Measurements from ENCODE around the gene SLC25A45.

SLC25A45 gene

DNA sequence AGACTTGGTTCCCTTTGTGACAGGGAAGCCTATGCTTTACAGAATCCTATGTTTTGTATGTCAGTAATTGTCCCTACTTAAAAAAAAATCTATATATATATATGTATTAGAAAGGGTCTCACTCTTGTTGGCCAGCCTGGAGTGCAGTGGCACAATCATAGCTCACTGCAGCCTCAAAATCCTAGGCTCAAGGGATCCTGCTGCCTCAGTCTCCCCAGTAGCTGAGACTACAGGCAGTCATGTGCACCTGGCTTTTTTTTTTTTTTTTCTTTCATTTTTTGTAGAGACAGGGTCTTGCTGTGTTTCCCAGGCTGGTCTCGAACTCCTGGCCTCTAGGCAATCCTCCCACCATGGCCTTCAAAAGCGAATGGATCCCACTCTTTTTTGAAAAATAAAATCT is 38.1 kb upstream of the SLC25A45 start:
- peak overlapping the region; percentile 36 for H3K4me3 ChIP-seq (ENCODE audit: low read length)
- DNase-seq (ENCODE audit: low read depth) = no peak
- no peak for TF ChIP-seq CTCF (IDR thresholded peaks at IDR 0.05; ENCODE audit: insufficient read depth, low read depth, low read length, missing control alignments)

GRCh38 chr11:65419772-65420481 is 37.5 kb upstream of the SLC25A45 start:
- DNase-seq (ENCODE audit: low read depth) = peak; percentile 97
- peak overlapping the region; percentile 36 for H3K4me3 ChIP-seq (ENCODE audit: low read length)

DNA sequence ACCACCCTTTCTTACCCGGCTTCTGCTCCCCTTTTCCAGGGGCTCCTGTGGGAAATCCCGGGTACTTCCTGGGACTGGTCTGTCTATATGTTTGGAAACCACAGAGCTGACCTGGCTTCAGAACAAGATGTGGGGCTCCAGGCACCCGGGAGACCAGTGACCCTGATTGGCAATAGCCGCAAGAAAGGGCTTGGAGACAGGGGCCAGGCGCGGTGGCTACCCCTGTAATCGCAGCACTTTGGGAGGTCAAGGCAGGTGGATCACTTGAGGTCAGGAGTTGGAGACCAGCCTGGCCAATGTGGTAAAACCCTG is 37.0 kb upstream of the SLC25A45 start:
- DNase-seq (ENCODE audit: low read depth) = no peak
- peak overlapping the region; percentile 36 for H3K4me3 ChIP-seq (ENCODE audit: low read length)
- no peak for TF ChIP-seq CTCF (IDR thresholded peaks at IDR 0.05; ENCODE audit: insufficient read depth, low read depth, low read length, missing control alignments)

More at GRCh38 chr11:65419772-65420481, 37.5 kb upstream of the SLC25A45 start:
- no peak for TF ChIP-seq CTCF (IDR thresholded peaks at IDR 0.05; ENCODE audit: insufficient read depth, low read depth, low read length, missing control alignments)

- H3K4me3 ChIP-seq (ENCODE audit: low read length) = peak overlapping the region; percentile 36
- no peak for TF ChIP-seq CTCF (IDR thresholded peaks at IDR 0.05; ENCODE audit: insufficient read depth, low read depth, low read length, missing control alignments)
These were observed 36.4 kb upstream of the SLC25A45 start for GRCh38 chr11:65418681-65419459.

DNA sequence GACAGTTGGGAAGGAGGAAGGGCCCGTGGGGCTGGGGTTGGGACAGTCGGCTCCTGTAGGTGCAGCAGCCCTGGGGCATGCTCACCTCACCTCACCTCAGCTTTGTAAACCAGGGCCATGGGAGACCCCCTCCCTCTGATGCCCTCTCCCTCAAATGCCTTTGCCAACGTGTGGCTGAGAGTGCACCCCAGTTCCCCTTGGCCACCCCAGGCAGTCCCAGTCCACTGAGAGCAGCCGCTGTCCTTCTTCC is 35.9 kb upstream of the SLC25A45 start:
- peak overlapping the region; percentile 36 for H3K4me3 ChIP-seq (ENCODE audit: low read length)
- peak; percentile 43 for DNase-seq (ENCODE audit: low read depth)
- TF ChIP-seq CTCF (IDR thresholded peaks at IDR 0.05; ENCODE audit: insufficient read depth, low read depth, low read length, missing control alignments) = no peak

More at GRCh38 chr11:65418681-65419459, 36.4 kb upstream of the SLC25A45 start:
- peak; percentile 92 for DNase-seq (ENCODE audit: low read depth)

DNA sequence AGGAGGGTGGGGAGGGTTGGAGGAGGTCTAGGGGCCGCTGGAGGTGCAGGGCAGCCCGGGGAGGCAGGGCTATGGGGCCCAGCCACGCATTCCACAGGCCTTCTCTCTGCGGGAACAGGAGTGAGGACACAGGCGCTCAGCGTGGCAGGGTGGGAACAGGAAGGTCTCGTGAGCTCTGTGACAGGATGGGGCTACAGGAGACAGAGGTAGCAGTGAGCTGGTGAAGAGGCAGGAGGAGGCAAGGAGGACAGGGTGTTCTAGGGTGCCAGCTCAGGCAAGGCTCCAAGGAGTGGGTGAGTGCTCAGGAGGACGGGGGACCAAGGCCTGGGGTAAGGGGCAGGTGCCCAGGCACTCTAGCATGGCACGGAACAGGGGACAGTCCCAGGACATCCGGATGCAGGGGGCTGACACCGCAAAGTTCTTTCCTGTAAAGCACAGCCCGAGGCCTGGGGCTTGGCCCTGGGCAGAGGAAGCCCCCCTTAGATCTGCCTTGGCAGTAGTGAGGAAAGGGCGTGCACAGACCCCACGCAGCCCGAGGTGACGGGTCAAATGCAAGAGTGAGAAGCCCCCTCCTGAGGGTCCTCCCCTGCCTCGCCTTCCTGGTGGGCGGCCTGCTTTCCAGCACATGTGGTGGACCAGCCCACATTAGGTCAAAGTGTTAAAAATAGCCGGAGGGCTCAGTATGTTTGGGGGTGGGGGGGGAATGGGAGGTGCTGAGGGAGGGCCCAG is 35.4 kb upstream of the SLC25A45 start:
- peak; percentile 39 for DNase-seq (ENCODE audit: low read depth)
- TF ChIP-seq CTCF (IDR thresholded peaks at IDR 0.05; ENCODE audit: insufficient read depth, low read depth, low read length, missing control alignments) = no peak
- no peak overlapping the region for H3K4me3 ChIP-seq (ENCODE audit: low read length)

All from epithelial cell of esophagus (primary cell).